GM21423 (cell line): Measurements from ENCODE around the gene REEP3.
"Not testable (repeated sequence)": the region's sequence is repeated elsewhere in the genome, so short reads cannot be mapped to it uniquely, and the experiment has no call there.

ENCODE experiments used
- ATAC-seq: cut with Tn5 transposase; IDR thresholded peaks from one replicate; pipeline ENCODE4 v1.9.1; 2021; ENCODE audit warnings: mild to moderate bottlenecking, moderate library complexity; ENCODE audit not compliant: unreplicated experiment

REEP3 gene

GRCh38 chr10:63520500-63521415 is at the start of gene REEP3:
REEP3 (plus strand) TSS chr10:63521401; CDS start chr10:63521546, 145 bp downstream.
- peak; percentile 72 for ATAC-seq

GRCh38 chr10:63474488-63474887 is 46.7 kb upstream of the REEP3 start:
- ATAC-seq = no peak

GRCh38 chr10:63477927-63478326 is 43.3 kb upstream of the REEP3 start:
- no peak for ATAC-seq

- ATAC-seq = no peak
Observed at GRCh38 chr10:63478564-63478963, 42.6 kb upstream of the REEP3 start.

GRCh38 chr10:63480237-63480636 is 41.0 kb upstream of the REEP3 start:
- ATAC-seq = no peak

- no peak for ATAC-seq
Observed at GRCh38 chr10:63481815-63482421, 39.3 kb upstream of the REEP3 start.

GRCh38 chr10:63483983-63484382 is 37.2 kb upstream of the REEP3 start:
- ATAC-seq = no peak

GRCh38 chr10:63487990-63488389 is 33.2 kb upstream of the REEP3 start:
- ATAC-seq = no peak

- no peak for ATAC-seq
Observed at GRCh38 chr10:63489838-63490237, 31.4 kb upstream of the REEP3 start.

GRCh38 chr10:63491588-63492316 is 29.4 kb upstream of the REEP3 start:
- no peak for ATAC-seq

GRCh38 chr10:63492317-63492690 is 28.9 kb upstream of the REEP3 start:
- not testable (repeated sequence) for ATAC-seq

- ATAC-seq = no peak
Observed at GRCh38 chr10:63493004-63493403, 28.2 kb upstream of the REEP3 start.

- no peak for ATAC-seq
Observed at GRCh38 chr10:63494951-63495350, 26.2 kb upstream of the REEP3 start.

GRCh38 chr10:63496561-63496960 is 24.6 kb upstream of the REEP3 start:
- ATAC-seq = no peak

- ATAC-seq = no peak
Observed at GRCh38 chr10:63497321-63497720, 23.9 kb upstream of the REEP3 start.

GRCh38 chr10:63498665-63499064 is 22.5 kb upstream of the REEP3 start:
- ATAC-seq = no peak

GRCh38 chr10:63500551-63500950 is 20.6 kb upstream of the REEP3 start:
- not testable (repeated sequence) for ATAC-seq

- ATAC-seq = no peak
Observed at GRCh38 chr10:63501954-63502353, 19.2 kb upstream of the REEP3 start.

- ATAC-seq = no peak
Observed at GRCh38 chr10:63502832-63503231, 18.4 kb upstream of the REEP3 start.

- ATAC-seq = no peak
Observed at GRCh38 chr10:63503395-63503794, 17.8 kb upstream of the REEP3 start.

- no peak for ATAC-seq
Observed at GRCh38 chr10:63504145-63504881, 16.9 kb upstream of the REEP3 start.
